Activated CD4-positive, alpha-beta T cell treated with anti-CD3 and anti-CD28 coated beads for 1 hour (primary cell): Measurements from ENCODE around the gene OLFML2A.

Source experiments
- DNase-seq: peaks from one replicate; pipeline ENCODE4 v3.0.0-alpha.2; 2020

OLFML2A gene

GRCh38 chr9:124855944-124856765 lies 79.2 kb downstream of the OLFML2A start:
- DNase-seq = no peak

- no peak for DNase-seq
These were observed 80.7 kb downstream of the OLFML2A start for GRCh38 chr9:124857533-124858162.

GRCh38 chr9:124858330-124859046 lies 81.6 kb downstream of the OLFML2A start:
- no peak for DNase-seq

- no peak for DNase-seq
These were observed 83.1 kb downstream of the OLFML2A start for GRCh38 chr9:124859803-124860581.

- DNase-seq = no peak
These were observed 83.8 kb downstream of the OLFML2A start for GRCh38 chr9:124860582-124861341.

GRCh38 chr9:124861342-124862229 lies 84.7 kb downstream of the OLFML2A start, which contains the start of the genes ARPC5L and RPL35:
Gene ARPC5L (plus strand): TSS chr9:124862130. CDS start chr9:124869291, 7,161 bp downstream.
Gene RPL35 (minus strand): TSS chr9:124861957. CDS start chr9:124861912, 45 bp downstream.
- peak; percentile 92 for DNase-seq

- no peak for DNase-seq
These were observed 86.5 kb downstream of the OLFML2A start for GRCh38 chr9:124863371-124863871.
